ENCODE measurements around the gene FBXL19.

Gene FBXL19

DNA sequence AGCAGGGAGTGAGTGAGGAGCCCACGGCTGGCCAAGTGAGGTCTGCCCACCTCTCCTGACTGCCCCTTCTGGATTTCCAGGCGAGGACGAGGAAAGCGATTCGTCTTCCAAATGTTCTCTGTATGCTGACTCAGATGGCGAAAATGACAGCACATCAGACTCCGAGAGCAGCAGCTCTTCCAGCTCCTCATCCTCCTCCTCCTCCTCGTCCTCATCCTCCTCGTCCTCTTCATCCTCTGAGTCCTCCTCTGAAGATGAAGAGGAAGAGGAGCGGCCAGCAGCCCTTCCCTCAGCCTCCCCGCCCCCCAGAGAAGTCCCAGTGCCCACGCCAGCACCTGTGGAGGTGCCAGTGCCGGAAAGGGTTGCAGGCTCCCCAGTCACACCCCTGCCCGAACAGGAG, 47.9 kb downstream of the FBXL19 start:
- Histone ChIP-seq H3K4me1 (ENCODE audit: control insufficient read depth, low read length) (no peaks in the 10 kb centered on the region), H3K36me3 (ENCODE audit: control insufficient read depth, low read length) (peaks cover 75% of the 10 kb centered on the region), H3K27ac (ENCODE audit: low read depth, low read length) (no peak overlapping the region), H3K27me3 (ENCODE audit: control insufficient read depth, low read length) (no peaks in the 10 kb centered on the region), H3K4me3 (ENCODE audit: low read length) (no peak overlapping the region), H3K4me2 (ENCODE audit: low read length) (no peak overlapping the region), H3K79me2 (ENCODE audit: control insufficient read depth, low read length) (no peaks in the 10 kb centered on the region), H3K9me2 (replicated peaks; ENCODE audit: control insufficient read depth, low read length) (no peaks in the 10 kb centered on the region), H4K20me1 (ENCODE audit: control insufficient read depth, insufficient read depth, low read depth, low read length) (no peaks in the 10 kb centered on the region), H3K9me3 (ENCODE audit: control insufficient read depth, insufficient read depth, low read length) (no peaks in the 10 kb centered on the region), H3F3A (ENCODE audit: control insufficient read depth, insufficient read depth) (no peaks in the 10 kb centered on the region)
- TF ChIP-seq EZH2phosphoT487 (IDR thresholded peaks at IDR 0.05; ENCODE audit: borderline replicate concordance, low read length) = no peak
- TF ChIP-seq, protein P1, sequence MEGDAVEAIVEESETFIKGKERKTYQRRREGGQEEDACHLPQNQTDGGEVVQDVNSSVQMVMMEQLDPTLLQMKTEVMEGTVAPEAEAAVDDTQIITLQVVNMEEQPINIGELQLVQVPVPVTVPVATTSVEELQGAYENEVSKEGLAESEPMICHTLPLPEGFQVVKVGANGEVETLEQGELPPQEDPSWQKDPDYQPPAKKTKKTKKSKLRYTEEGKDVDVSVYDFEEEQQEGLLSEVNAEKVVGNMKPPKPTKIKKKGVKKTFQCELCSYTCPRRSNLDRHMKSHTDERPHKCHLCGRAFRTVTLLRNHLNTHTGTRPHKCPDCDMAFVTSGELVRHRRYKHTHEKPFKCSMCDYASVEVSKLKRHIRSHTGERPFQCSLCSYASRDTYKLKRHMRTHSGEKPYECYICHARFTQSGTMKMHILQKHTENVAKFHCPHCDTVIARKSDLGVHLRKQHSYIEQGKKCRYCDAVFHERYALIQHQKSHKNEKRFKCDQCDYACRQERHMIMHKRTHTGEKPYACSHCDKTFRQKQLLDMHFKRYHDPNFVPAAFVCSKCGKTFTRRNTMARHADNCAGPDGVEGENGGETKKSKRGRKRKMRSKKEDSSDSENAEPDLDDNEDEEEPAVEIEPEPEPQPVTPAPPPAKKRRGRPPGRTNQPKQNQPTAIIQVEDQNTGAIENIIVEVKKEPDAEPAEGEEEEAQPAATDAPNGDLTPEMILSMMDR (IDR thresholded peaks at IDR 0.05; ENCODE audit: low read depth, low read length, poor library complexity, severe bottlenecking) = no peak

DNA sequence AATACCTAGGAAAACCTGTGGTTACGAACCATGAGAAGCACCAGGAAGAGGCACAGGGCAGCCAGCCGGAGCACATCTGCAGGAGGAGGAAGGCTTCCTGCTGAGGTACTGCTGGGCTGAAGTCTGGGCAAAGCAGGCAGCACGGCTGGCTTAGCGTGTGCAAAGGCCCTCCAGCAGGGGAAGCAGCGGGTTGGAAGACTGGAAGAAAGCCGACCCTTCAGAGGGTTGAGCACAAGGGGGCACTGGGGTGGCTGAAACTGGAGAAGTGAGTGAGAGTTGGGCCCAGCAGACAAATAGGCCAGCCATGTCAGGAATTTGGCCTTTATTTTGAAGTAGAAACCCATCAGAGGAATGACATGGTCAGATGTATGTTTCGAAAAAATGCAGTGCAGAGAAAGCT, 49.5 kb downstream of the FBXL19 start:
- no peaks in the 10 kb centered on the region for H4K20me1 ChIP-seq (ENCODE audit: control insufficient read depth, insufficient read depth, low read depth, low read length)
- no peak for TF ChIP-seq EZH2phosphoT487 (IDR thresholded peaks at IDR 0.05; ENCODE audit: borderline replicate concordance, low read length)
- TF ChIP-seq, protein P1 (IDR thresholded peaks at IDR 0.05; ENCODE audit: low read depth, low read length, poor library complexity, severe bottlenecking) = no peak

DNA sequence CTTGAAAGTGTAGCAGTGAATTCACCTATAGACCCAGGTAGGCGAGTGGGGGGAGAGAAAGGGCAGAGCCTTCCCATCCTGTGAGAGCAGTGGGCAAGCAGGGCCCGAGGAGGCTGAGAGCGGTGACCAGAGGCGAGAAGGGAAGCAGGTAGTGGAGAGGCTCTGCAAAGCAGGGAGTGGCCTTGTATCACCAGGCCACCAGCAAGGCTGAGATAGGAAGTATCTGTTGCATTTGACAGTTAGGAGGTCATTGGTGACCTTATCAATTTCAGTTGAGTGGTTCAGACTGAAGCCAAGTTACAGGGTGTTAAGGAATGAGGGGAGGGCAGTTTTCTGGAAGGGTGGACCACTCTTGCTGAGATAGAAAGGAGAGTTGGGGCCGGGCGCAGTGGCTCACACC, 51.0 kb downstream of the FBXL19 start:
- H3K4me3 ChIP-seq (ENCODE audit: low read length) = no peak overlapping the region
- H3K4me2 ChIP-seq (ENCODE audit: low read length) = no peak overlapping the region
- H3K4me1 ChIP-seq (ENCODE audit: control insufficient read depth, low read length) = no peaks in the 10 kb centered on the region
- H3F3A ChIP-seq (ENCODE audit: control insufficient read depth, insufficient read depth) = no peaks in the 10 kb centered on the region
- no peaks in the 10 kb centered on the region for H3K9me2 ChIP-seq (replicated peaks; ENCODE audit: control insufficient read depth, low read length)
- H3K9me3 ChIP-seq (ENCODE audit: control insufficient read depth, insufficient read depth, low read length) = no peaks in the 10 kb centered on the region
- no peaks in the 10 kb centered on the region for H3K27me3 ChIP-seq (ENCODE audit: control insufficient read depth, low read length)
- H4K20me1 ChIP-seq (ENCODE audit: control insufficient read depth, insufficient read depth, low read depth, low read length) = no peaks in the 10 kb centered on the region
- H3K36me3 ChIP-seq (ENCODE audit: control insufficient read depth, low read length) = peaks cover 80% of the 10 kb centered on the region
- no peaks in the 10 kb centered on the region for H3K79me2 ChIP-seq (ENCODE audit: control insufficient read depth, low read length)
- H3K27ac ChIP-seq (ENCODE audit: low read depth, low read length) = no peak overlapping the region
- no peak for TF ChIP-seq EZH2phosphoT487 (IDR thresholded peaks at IDR 0.05; ENCODE audit: borderline replicate concordance, low read length)
- TF ChIP-seq, protein P1 (IDR thresholded peaks at IDR 0.05; ENCODE audit: low read depth, low read length, poor library complexity, severe bottlenecking) = no peak

More for the DNA sequence above, 49.5 kb downstream of the FBXL19 start:
- Histone ChIP-seq H3K9me2 (replicated peaks; ENCODE audit: control insufficient read depth, low read length) (no peaks in the 10 kb centered on the region), H3K36me3 (ENCODE audit: control insufficient read depth, low read length) (peaks cover 78% of the 10 kb centered on the region), H3F3A (ENCODE audit: control insufficient read depth, insufficient read depth) (no peaks in the 10 kb centered on the region), H3K27me3 (ENCODE audit: control insufficient read depth, low read length) (no peaks in the 10 kb centered on the region), H3K27ac (ENCODE audit: low read depth, low read length) (no peak overlapping the region), H3K4me2 (ENCODE audit: low read length) (no peak overlapping the region), H3K4me1 (ENCODE audit: control insufficient read depth, low read length) (no peaks in the 10 kb centered on the region), H3K79me2 (ENCODE audit: control insufficient read depth, low read length) (no peaks in the 10 kb centered on the region), H3K4me3 (ENCODE audit: low read length) (no peak overlapping the region), H3K9me3 (ENCODE audit: control insufficient read depth, insufficient read depth, low read length) (no peaks in the 10 kb centered on the region)

DNA sequence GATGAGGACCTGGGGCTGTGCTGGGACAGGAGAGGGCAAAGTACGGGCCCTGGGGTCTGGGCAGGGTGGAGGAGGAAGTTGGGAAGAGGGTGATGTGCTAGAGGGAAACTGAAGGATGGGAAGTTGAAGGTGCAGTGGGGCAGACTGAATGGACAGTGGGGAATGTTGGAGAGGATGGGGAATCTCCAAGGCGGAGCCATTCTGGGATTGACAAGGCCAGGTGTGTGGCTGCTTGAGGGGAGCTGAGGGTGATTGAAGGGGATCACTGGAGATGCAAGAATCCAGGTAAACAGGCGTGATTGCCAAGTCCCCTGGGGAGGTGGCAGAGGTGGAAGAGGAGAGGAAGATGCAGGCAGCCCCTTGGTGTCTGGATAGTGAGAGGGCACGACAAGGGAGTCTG, 53.1 kb downstream of the FBXL19 start:
- Histone ChIP-seq H3K27me3 (ENCODE audit: control insufficient read depth, low read length) (no peaks in the 10 kb centered on the region), H4K20me1 (ENCODE audit: control insufficient read depth, insufficient read depth, low read depth, low read length) (no peaks in the 10 kb centered on the region), H3K4me1 (ENCODE audit: control insufficient read depth, low read length) (no peaks in the 10 kb centered on the region), H3K27ac (ENCODE audit: low read depth, low read length) (no peak overlapping the region), H3K79me2 (ENCODE audit: control insufficient read depth, low read length) (no peaks in the 10 kb centered on the region), H3K9me2 (replicated peaks; ENCODE audit: control insufficient read depth, low read length) (no peaks in the 10 kb centered on the region), H3K36me3 (ENCODE audit: control insufficient read depth, low read length) (peaks cover 78% of the 10 kb centered on the region), H3K9me3 (ENCODE audit: control insufficient read depth, insufficient read depth, low read length) (no peaks in the 10 kb centered on the region), H3K4me3 (ENCODE audit: low read length) (no peak overlapping the region), H3K4me2 (ENCODE audit: low read length) (no peak overlapping the region), H3F3A (ENCODE audit: control insufficient read depth, insufficient read depth) (no peaks in the 10 kb centered on the region)
- no peak for TF ChIP-seq EZH2phosphoT487 (IDR thresholded peaks at IDR 0.05; ENCODE audit: borderline replicate concordance, low read length)
- TF ChIP-seq, protein P1 (IDR thresholded peaks at IDR 0.05; ENCODE audit: low read depth, low read length, poor library complexity, severe bottlenecking) = no peak

Data from DOHH2 (cell line).